ENCODE results near the gene KIDINS220. TPM values are rescaled to one million over a fixed set of nuclear protein-coding genes. Genes with fewer than 3 reads are reported as not detected.

KIDINS220 gene
- total and polyA plus RNA-seq, 9 of the 15 experiments (the other 6 are each of a cell fraction or from before 2014, with no cell fraction given) = 15.2 to 48.0 (median 34.4) TPM

DNA sequence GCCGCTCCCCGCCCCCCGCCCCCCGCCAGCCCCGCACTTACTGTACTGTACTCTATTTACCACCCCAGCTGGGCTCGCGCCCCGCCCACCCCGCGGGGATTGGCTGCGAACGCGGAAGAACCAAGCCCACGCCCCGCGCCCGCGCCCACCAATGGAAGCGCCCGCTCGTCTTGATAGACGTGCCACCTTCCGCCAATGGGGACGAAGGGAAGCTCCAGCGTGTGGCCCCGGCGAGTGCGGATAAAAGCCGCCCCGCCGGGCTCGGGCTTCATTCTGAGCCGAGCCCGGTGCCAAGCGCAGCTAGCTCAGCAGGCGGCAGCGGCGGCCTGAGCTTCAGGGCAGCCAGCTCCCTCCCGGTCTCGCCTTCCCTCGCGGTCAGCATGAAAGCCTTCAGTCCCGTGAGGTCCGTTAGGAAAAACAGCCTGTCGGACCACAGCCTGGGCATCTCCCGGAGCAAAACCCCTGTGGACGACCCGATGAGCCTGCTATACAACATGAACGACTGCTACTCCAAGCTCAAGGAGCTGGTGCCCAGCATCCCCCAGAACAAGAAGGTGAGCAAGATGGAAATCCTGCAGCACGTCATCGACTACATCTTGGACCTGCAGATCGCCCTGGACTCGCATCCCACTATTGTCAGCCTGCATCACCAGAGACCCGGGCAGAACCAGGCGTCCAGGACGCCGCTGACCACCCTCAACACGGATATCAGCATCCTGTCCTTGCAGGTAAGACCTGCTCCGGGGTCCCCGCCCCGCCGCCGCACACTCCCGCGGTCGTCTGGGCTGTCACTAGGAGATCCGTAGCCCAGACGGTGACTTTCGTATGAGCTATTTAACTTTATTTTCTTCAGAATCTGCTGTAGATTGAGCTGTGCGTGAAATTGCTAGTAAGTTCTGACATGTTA lies 155.4 kb downstream of the KIDINS220 start, which contains the start of gene ID2 (continued):
- TF ChIP-seq TOE1 (IDR thresholded peaks at IDR 0.05; ENCODE audit: borderline replicate concordance) (no peak), TOE1 (CRISPR knock-in tag; IDR thresholded peaks at IDR 0.05; ENCODE audit: borderline replicate concordance, low read depth) (0 out of 2 replicates have a peak, but pooled peaks have one; percentile 14), TRIM28 (IDR thresholded peaks at IDR 0.05) (no peak), IRF2 (CRISPR knock-in tag; IDR thresholded peaks at IDR 0.05) (no peak), MED1 (CRISPR knock-in tag; IDR thresholded peaks at IDR 0.05; ENCODE audit: borderline replicate concordance) (no peak), DNMT1 (IDR thresholded peaks at IDR 0.05) (no peak), HDAC6 (IDR thresholded peaks at IDR 0.05; ENCODE audit: low read depth, low read length) (no peak), GTF2A2 (tag; IDR thresholded peaks at IDR 0.05) (peak; percentile 86), BMI1 (IDR thresholded peaks at IDR 0.05; ENCODE audit: low read length) (no peak), STAG1 (CRISPR knock-in tag; IDR thresholded peaks at IDR 0.05; ENCODE audit: borderline replicate concordance) (no peak), HNRNPK (IDR thresholded peaks at IDR 0.05; ENCODE audit: low read depth, low read length, poor library complexity, severe bottlenecking) (no peak), NR1H2 (CRISPR knock-in tag; IDR thresholded peaks at IDR 0.05) (no peak), NONO (IDR thresholded peaks at IDR 0.05; ENCODE audit: low read depth in 2 of 2, low read length in 1 of 2) (peak; percentile 47 to 96; a peak in 2 of 4 replicates), FOXA1 (IDR thresholded peaks at IDR 0.05; ENCODE audit: borderline replicate concordance) (no peak), PTTG1 (tag; IDR thresholded peaks at IDR 0.05; ENCODE audit: low read depth) (no peak), ZNF165 (CRISPR knock-in tag; IDR thresholded peaks at IDR 0.05; ENCODE audit: borderline replicate concordance) (no peak), ZNF561 (CRISPR knock-in tag; conservative IDR thresholded peaks at IDR 0.05) (no peak), HMGN3 (IDR thresholded peaks at IDR 0.05; ENCODE audit: borderline replicate concordance, extremely low read depth, insufficient read length, low read depth, low read length) (peak; percentile 69), BRD4 (IDR thresholded peaks at IDR 0.05) (no peak), FOXA3 (CRISPR knock-in tag; conservative IDR thresholded peaks at IDR 0.05 in 1 of 2, IDR thresholded peaks at IDR 0.05 in 1 of 2) (no peak), CBFB (CRISPR knock-in tag; IDR thresholded peaks at IDR 0.05) (no peak; the same call in 1 of the 2 replicates)
- TF ChIP-seq, protein P1, sequence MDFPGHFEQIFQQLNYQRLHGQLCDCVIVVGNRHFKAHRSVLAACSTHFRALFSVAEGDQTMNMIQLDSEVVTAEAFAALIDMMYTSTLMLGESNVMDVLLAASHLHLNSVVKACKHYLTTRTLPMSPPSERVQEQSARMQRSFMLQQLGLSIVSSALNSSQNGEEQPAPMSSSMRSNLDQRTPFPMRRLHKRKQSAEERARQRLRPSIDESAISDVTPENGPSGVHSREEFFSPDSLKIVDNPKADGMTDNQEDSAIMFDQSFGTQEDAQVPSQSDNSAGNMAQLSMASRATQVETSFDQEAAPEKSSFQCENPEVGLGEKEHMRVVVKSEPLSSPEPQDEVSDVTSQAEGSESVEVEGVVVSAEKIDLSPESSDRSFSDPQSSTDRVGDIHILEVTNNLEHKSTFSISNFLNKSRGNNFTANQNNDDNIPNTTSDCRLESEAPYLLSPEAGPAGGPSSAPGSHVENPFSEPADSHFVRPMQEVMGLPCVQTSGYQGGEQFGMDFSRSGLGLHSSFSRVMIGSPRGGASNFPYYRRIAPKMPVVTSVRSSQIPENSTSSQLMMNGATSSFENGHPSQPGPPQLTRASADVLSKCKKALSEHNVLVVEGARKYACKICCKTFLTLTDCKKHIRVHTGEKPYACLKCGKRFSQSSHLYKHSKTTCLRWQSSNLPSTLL (IDR thresholded peaks at IDR 0.05) = no peak
- TF ChIP-seq, protein P2, sequence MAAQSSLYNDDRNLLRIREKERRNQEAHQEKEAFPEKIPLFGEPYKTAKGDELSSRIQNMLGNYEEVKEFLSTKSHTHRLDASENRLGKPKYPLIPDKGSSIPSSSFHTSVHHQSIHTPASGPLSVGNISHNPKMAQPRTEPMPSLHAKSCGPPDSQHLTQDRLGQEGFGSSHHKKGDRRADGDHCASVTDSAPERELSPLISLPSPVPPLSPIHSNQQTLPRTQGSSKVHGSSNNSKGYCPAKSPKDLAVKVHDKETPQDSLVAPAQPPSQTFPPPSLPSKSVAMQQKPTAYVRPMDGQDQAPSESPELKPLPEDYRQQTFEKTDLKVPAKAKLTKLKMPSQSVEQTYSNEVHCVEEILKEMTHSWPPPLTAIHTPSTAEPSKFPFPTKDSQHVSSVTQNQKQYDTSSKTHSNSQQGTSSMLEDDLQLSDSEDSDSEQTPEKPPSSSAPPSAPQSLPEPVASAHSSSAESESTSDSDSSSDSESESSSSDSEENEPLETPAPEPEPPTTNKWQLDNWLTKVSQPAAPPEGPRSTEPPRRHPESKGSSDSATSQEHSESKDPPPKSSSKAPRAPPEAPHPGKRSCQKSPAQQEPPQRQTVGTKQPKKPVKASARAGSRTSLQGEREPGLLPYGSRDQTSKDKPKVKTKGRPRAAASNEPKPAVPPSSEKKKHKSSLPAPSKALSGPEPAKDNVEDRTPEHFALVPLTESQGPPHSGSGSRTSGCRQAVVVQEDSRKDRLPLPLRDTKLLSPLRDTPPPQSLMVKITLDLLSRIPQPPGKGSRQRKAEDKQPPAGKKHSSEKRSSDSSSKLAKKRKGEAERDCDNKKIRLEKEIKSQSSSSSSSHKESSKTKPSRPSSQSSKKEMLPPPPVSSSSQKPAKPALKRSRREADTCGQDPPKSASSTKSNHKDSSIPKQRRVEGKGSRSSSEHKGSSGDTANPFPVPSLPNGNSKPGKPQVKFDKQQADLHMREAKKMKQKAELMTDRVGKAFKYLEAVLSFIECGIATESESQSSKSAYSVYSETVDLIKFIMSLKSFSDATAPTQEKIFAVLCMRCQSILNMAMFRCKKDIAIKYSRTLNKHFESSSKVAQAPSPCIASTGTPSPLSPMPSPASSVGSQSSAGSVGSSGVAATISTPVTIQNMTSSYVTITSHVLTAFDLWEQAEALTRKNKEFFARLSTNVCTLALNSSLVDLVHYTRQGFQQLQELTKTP (IDR thresholded peaks at IDR 0.05; ENCODE audit: low read depth in 1 of 2, partially characterized antibody in 2 of 2) = peak in 1 of 2 experiments; percentile 51

Measured in K562 (cell line).